Measurements from ENCODE around the gene PHKA1. TPM values are rescaled to one million over a fixed set of nuclear protein-coding genes. Genes with fewer than 3 reads are reported as not detected.

The PHKA1 gene
- total and polyA plus RNA-seq, 2 experiments from 2014 or later: 2.6 to 6.8 TPM

GRCh38 chrX:72624194-72624593 is 89.9 kb downstream of the PHKA1 start:
- Histone ChIP-seq H3K79me2 (replicated peaks; ENCODE audit: insufficient read depth) (no peaks in the 10 kb centered on the region), H3K4me1 (ENCODE audit: insufficient read depth) (no peaks in the 10 kb centered on the region), H3K36me3 (ENCODE audit: insufficient read depth) (no peaks in the 10 kb centered on the region), H3K27me3 (ENCODE audit: insufficient read depth) (no peaks in the 10 kb centered on the region), H3F3A (replicated peaks; ENCODE audit: low read depth) (no peaks in the 10 kb centered on the region), H3K4me2 (no peak overlapping the region), H3K27ac (ENCODE audit: low read depth) (no peak overlapping the region), H2AFZ (no peak overlapping the region), H4K20me1 (replicated peaks; ENCODE audit: insufficient read depth) (no peaks in the 10 kb centered on the region), H3K4me3 (no peak overlapping the region), H3K9me2 (ENCODE audit: insufficient read depth) (no peaks in the 10 kb centered on the region)
- no peaks in the 10 kb centered on the region for H3K27me3 Mint-ChIP-seq (ENCODE audit: insufficient read depth, low read depth, poor library complexity)
- no peaks in the 10 kb centered on the region for H3K36me3 Mint-ChIP-seq (ENCODE audit: low read depth)
- ATAC-seq (no peak), DNase-seq (ENCODE audit: low spot score) (no peak)
- H3K27ac Mint-ChIP-seq: no peak overlapping the region
- H3K4me3 Mint-ChIP-seq: no peak overlapping the region
- no peak for TF ChIP-seq CTCF (conservative IDR thresholded peaks at IDR 0.05; ENCODE audit: low read depth in 2 of 2)
- no peaks in the 10 kb centered on the region for H3K9me3 Mint-ChIP-seq
- H3K4me1 Mint-ChIP-seq: no peaks in the 10 kb centered on the region

- Histone ChIP-seq H4K20me1 (replicated peaks; ENCODE audit: insufficient read depth) (no peaks in the 10 kb centered on the region), H3K36me3 (ENCODE audit: insufficient read depth) (no peaks in the 10 kb centered on the region), H3F3A (replicated peaks; ENCODE audit: low read depth) (no peaks in the 10 kb centered on the region), H3K9me2 (ENCODE audit: insufficient read depth) (no peaks in the 10 kb centered on the region), H3K4me3 (no peak overlapping the region), H3K4me1 (ENCODE audit: insufficient read depth) (no peaks in the 10 kb centered on the region), H2AFZ (no peak overlapping the region), H3K27me3 (ENCODE audit: insufficient read depth) (no peaks in the 10 kb centered on the region), H3K79me2 (replicated peaks; ENCODE audit: insufficient read depth) (no peaks in the 10 kb centered on the region), H3K27ac (ENCODE audit: low read depth) (no peak overlapping the region), H3K4me2 (no peak overlapping the region)
- H3K36me3 Mint-ChIP-seq (ENCODE audit: low read depth): no peaks in the 10 kb centered on the region
- no peak overlapping the region for H3K4me3 Mint-ChIP-seq
- H3K27me3 Mint-ChIP-seq (ENCODE audit: insufficient read depth, low read depth, poor library complexity): no peaks in the 10 kb centered on the region
- DNase-seq (ENCODE audit: low spot score) (no peak), ATAC-seq (no peak)
- H3K4me1 Mint-ChIP-seq: no peaks in the 10 kb centered on the region
- no peaks in the 10 kb centered on the region for H3K9me3 Mint-ChIP-seq
- H3K27ac Mint-ChIP-seq: no peak overlapping the region
- TF ChIP-seq POLR2AphosphoS5 (IDR thresholded peaks at IDR 0.05; ENCODE audit: low read depth): no peak
- no peak for TF ChIP-seq ETS1 (IDR thresholded peaks at IDR 0.05)
- TF ChIP-seq CREB1 (CRISPR knock-in tag; IDR thresholded peaks at IDR 0.05; ENCODE audit: low read depth): no peak
- TF ChIP-seq REST (IDR thresholded peaks at IDR 0.05; ENCODE audit: unreplicated experiment): no peak
- no peak for TF ChIP-seq ZNF331 (CRISPR knock-in tag; IDR thresholded peaks at IDR 0.05; ENCODE audit: low read depth)
- TF ChIP-seq STAT1 (IDR thresholded peaks at IDR 0.05; ENCODE audit: unreplicated experiment): no peak
- TF ChIP-seq ZNF114 (CRISPR knock-in tag; IDR thresholded peaks at IDR 0.05): no peak
- TF ChIP-seq EZH2phosphoT487 (IDR thresholded peaks at IDR 0.05; ENCODE audit: unreplicated experiment): no peak
- no peak for TF ChIP-seq NANOG (IDR thresholded peaks at IDR 0.05; ENCODE audit: borderline replicate concordance)
Measured at GRCh38 chrX:72621625-72622485, 92.3 kb downstream of the PHKA1 start.

All from GM23338 (cell line).